Measurements from ENCODE around the gene KCNK4. TPM values are rescaled to one million over a fixed set of nuclear protein-coding genes. Genes with fewer than 3 reads are reported as not detected.

KCNK4 gene
- total and polyA plus RNA-seq, 7 donors: 0.71 TPM; not detected in 6

- 70 to 83% methylated on average over 2 of the region's 2 CpGs for WGBS, 2 donors
- Histone ChIP-seq H3K27ac (no peak overlapping the region), H3K4me3 (no peak overlapping the region), H3K4me1 (peaks cover 0 to 12% (median 10%) of the 10 kb centered on the region in 4 donors), H3K9me3 (no peaks in the 10 kb centered on the region), H3K36me3 (peaks cover 0 to 47% (median 10%) of the 10 kb centered on the region in 4 donors), H3K27me3 (no peaks in the 10 kb centered on the region)
- intact Hi-C loops (cut with DNase I): no loop called here
- no peak for DNase-seq
- no peak for TF ChIP-seq EP300 (IDR thresholded peaks at IDR 0.05)
- no peak for TF ChIP-seq POLR2AphosphoS5 (IDR thresholded peaks at IDR 0.05)
- TF ChIP-seq POLR2A (IDR thresholded peaks at IDR 0.05): no peak
- no peak for TF ChIP-seq CTCF (IDR thresholded peaks at IDR 0.05)
These were observed 15.3 kb upstream of the KCNK4 start for GRCh38 chr11:64275841-64276240.

- H3K9me3 ChIP-seq: no peaks in the 10 kb centered on the region
- no peak overlapping the region for H3K27ac ChIP-seq
- no peak overlapping the region for H3K4me3 ChIP-seq
- no peak for DNase-seq
- intact Hi-C loops (cut with DNase I): no loop called here
- 53 to 78% methylated on average over 17 of the region's 17 CpGs for WGBS, 2 donors
- no peaks in the 10 kb centered on the region for H3K27me3 ChIP-seq
- H3K36me3 ChIP-seq: peaks cover 1 to 57% (median 15%) of the 10 kb centered on the region in 4 donors
- peaks cover 0 to 9% (median 7%) of the 10 kb centered on the region in 4 donors for H3K4me1 ChIP-seq
- TF ChIP-seq POLR2AphosphoS5 (IDR thresholded peaks at IDR 0.05) (no peak), CTCF (IDR thresholded peaks at IDR 0.05) (no peak), POLR2A (IDR thresholded peaks at IDR 0.05) (no peak), EP300 (IDR thresholded peaks at IDR 0.05) (no peak)
These were observed 14.3 kb upstream of the KCNK4 start for GRCh38 chr11:64276653-64277431.

DNA sequence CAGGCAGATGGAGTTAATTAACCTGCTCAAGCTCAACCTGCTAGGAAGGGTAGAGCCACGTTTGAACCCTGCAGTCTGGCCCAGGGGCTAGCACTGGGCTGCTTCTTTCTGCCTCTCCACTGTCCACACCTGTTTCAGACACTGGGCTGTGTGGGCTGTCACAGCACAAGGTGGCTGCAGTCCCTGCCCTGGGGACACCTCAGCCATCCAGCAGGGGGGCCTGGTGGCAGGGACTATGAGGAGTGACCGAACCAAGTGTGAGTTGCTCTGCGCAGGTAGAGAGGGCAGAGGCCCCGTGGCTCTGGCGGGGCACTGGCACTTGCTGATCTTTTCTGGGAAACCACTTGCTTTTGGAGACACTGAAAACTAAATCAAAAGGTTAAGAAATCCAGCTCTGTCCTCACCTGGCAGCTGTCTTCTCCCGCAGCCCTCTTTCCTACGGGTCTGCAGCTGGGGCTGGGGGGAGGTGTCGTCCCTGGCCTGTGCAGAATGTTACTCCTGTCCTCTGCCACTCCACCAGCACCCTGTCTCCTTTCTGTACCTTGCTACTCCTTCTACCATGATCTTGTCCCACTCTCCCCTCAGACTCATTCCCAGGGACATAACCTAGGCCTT lies 12.4 kb upstream of the KCNK4 start:
- intact Hi-C loops (cut with DNase I): no loop called here
- Histone ChIP-seq H3K4me3 (no peak overlapping the region), H3K27ac (no peak overlapping the region), H3K9me3 (no peaks in the 10 kb centered on the region), H3K36me3 (peaks cover 5 to 61% (median 22%) of the 10 kb centered on the region in 4 donors), H3K4me1 (peaks cover 0 to 12% (median 10%) of the 10 kb centered on the region in 4 donors), H3K27me3 (no peaks in the 10 kb centered on the region)
- TF ChIP-seq POLR2AphosphoS5 (IDR thresholded peaks at IDR 0.05): no peak
- TF ChIP-seq CTCF (IDR thresholded peaks at IDR 0.05): no peak
- TF ChIP-seq EP300 (IDR thresholded peaks at IDR 0.05): no peak
- no peak for TF ChIP-seq POLR2A (IDR thresholded peaks at IDR 0.05)
- WGBS, 2 donors: 88 to 94% methylated on average over 8 of the region's 8 CpGs
- DNase-seq: no peak

GRCh38 chr11:64281957-64282770 lies 8.9 kb upstream of the KCNK4 start:
- H3K36me3 ChIP-seq: peaks cover 5 to 40% (median 18%) of the 10 kb centered on the region in 4 donors
- no peaks in the 10 kb centered on the region for H3K9me3 ChIP-seq
- H3K4me1 ChIP-seq: peaks cover 0 to 31% (median 28%) of the 10 kb centered on the region in 4 donors
- no peaks in the 10 kb centered on the region for H3K27me3 ChIP-seq
- no peak overlapping the region for H3K27ac ChIP-seq
- no peak for DNase-seq
- 89 to 96% methylated on average over 22 of the region's 22 CpGs for WGBS, 2 donors
- TF ChIP-seq POLR2A (IDR thresholded peaks at IDR 0.05) (no peak), CTCF (IDR thresholded peaks at IDR 0.05) (no peak), EP300 (IDR thresholded peaks at IDR 0.05) (no peak), POLR2AphosphoS5 (IDR thresholded peaks at IDR 0.05) (no peak)
- intact Hi-C loops (cut with DNase I): no loop called here
- H3K4me3 ChIP-seq: no peak overlapping the region
